HG02884 (cell line): ENCODE measurements around the gene ZNF202.
"Not testable (repeated sequence)": the region's sequence is repeated elsewhere in the genome, so short reads cannot be mapped to it uniquely, and the experiment has no call there.

Experiments used
- ATAC-seq: cut with Tn5 transposase; IDR thresholded peaks from one replicate; pipeline ENCODE4 v1.9.1; 2021; ENCODE audit warnings: mild to moderate bottlenecking, moderate library complexity; ENCODE audit not compliant: unreplicated experiment

Gene ZNF202

GRCh38 chr11:123741159-123742030, at the start of gene ZNF202:
Gene ZNF202 (minus strand): TSS chr11:123741660. CDS start chr11:123730888, 10,772 bp downstream.
- ATAC-seq: peak; percentile 98

GRCh38 chr11:123783536-123783935, 42.1 kb upstream of the ZNF202 start:
- ATAC-seq: no peak

GRCh38 chr11:123778511-123778910, 37.1 kb upstream of the ZNF202 start:
- no peak for ATAC-seq

- ATAC-seq: no peak
Observed at GRCh38 chr11:123775715-123776549, 34.5 kb upstream of the ZNF202 start.

- no peak for ATAC-seq
Observed at GRCh38 chr11:123775289-123775688, 33.8 kb upstream of the ZNF202 start.

GRCh38 chr11:123773959-123774358, 32.5 kb upstream of the ZNF202 start:
- no peak for ATAC-seq

- ATAC-seq: no peak
Observed at GRCh38 chr11:123773026-123773425, 31.6 kb upstream of the ZNF202 start.

- no peak for ATAC-seq
Observed at GRCh38 chr11:123771664-123772063, 30.2 kb upstream of the ZNF202 start.

GRCh38 chr11:123770712-123771111, 29.3 kb upstream of the ZNF202 start:
- no peak for ATAC-seq

- ATAC-seq: no peak
Observed at GRCh38 chr11:123765601-123766000, 24.1 kb upstream of the ZNF202 start.

GRCh38 chr11:123762422-123762821, 21.0 kb upstream of the ZNF202 start:
- no peak for ATAC-seq

- ATAC-seq: peak; percentile 93
Observed at GRCh38 chr11:123760894-123761293, 19.4 kb upstream of the ZNF202 start.

- no peak for ATAC-seq
Observed at GRCh38 chr11:123757976-123758375, 16.5 kb upstream of the ZNF202 start.

GRCh38 chr11:123755813-123756212, 14.4 kb upstream of the ZNF202 start:
- no peak for ATAC-seq

- ATAC-seq: no peak
Observed at GRCh38 chr11:123755344-123755743, 13.9 kb upstream of the ZNF202 start.

- no peak for ATAC-seq
Observed at GRCh38 chr11:123754101-123754568, 12.7 kb upstream of the ZNF202 start, which contains the start of gene OR6X1. Gene OR6X1 (minus strand): TSS chr11:123754518. CDS start chr11:123754518, 0 bp downstream.

GRCh38 chr11:123753110-123753509, 11.7 kb upstream of the ZNF202 start:
- ATAC-seq: peak; percentile 52

- no peak for ATAC-seq
Observed at GRCh38 chr11:123751781-123752180, 10.3 kb upstream of the ZNF202 start.

GRCh38 chr11:123748349-123748748, 6.9 kb upstream of the ZNF202 start:
- ATAC-seq: not testable (repeated sequence)

GRCh38 chr11:123745764-123746451, 4.4 kb upstream of the ZNF202 start:
- ATAC-seq: no peak

- ATAC-seq: no peak
Observed at GRCh38 chr11:123742724-123743120, 1.3 kb upstream of the ZNF202 start.
